HCT116 (cell line): ENCODE results near the gene RAPSN. TPM values are rescaled to one million over a fixed set of nuclear protein-coding genes. Genes with fewer than 3 reads are reported as not detected.

Experiments
- ATAC-seq: fragments of 200-7000 bp; cut with Tn5 transposase; 2 replicates; pipeline ENCODE4 v1.9.1; 2020; ENCODE audit warnings: mild to moderate bottlenecking, moderate library complexity
- BruUV-seq: library from RNA; stranded (reverse); fragments of 400-500 nt; replicated peaks from 2 replicates; lab custom pipeline; 2021; lab: Mats Ljungman, UMichigan
- CTCF ChIA-PET: fragments of 300-600 bp; sonication (Branson Sonifier 250); formaldehyde crosslinking; loops from one replicate; lab custom pipeline; 2021; ENCODE audit warnings: antibody characterized with exemption; lab: Charles Lee
- POLR2A ChIA-PET: fragments of 300-600, 350-600 bp; sonication (Branson Sonifier 250); formaldehyde crosslinking; loops from one replicate; lab custom pipeline; 2021; ENCODE audit warnings: antibody characterized with exemption; lab: Charles Lee
- RAD21 ChIA-PET, 2 experiments: fragments of 300-600 bp; sonication (Branson Sonifier 250); formaldehyde crosslinking; loops; one replicate each; lab custom pipeline; 2023; ENCODE audit warnings: low total read pairs in 2 of 2; ENCODE audit not compliant: uncharacterized antibody in 2 of 2, unreplicated experiment in 2 of 2, low non-redundant PET in 1 of 2; lab: Charles Lee
- DNase-seq: peaks from one replicate; pipeline ENCODE4 v3.0.0-alpha.2; 2010; ENCODE audit warnings: low read depth, low spot score
- H2AFZ ChIP-seq: fragments of 200-600 bp; shearing (Covaris generic), sonication (generic); 2 replicates; pipeline ENCODE4 v1.6.1; 2017; ENCODE audit warnings: low read depth, mixed run types, mixed read lengths, antibody characterized with exemption, low read length; ENCODE audit not compliant: poor library complexity, severe bottlenecking
- H3K27ac ChIP-seq: 2 replicates; pipeline ENCODE4 v1.5.1; 2012; ENCODE audit warnings: low read depth, low read length
- H3K27me3 ChIP-seq: fragments of 200-600 bp; sonication (generic); 2 replicates; pipeline ENCODE4 v1.6.1; 2016; ENCODE audit warnings: mixed run types, low read length, mixed read lengths; ENCODE audit not compliant: insufficient read depth
- H3K36me3 ChIP-seq, 2 experiments: fragments of 200-500 bp in 1 of 2; fragments of 200-600 bp in 1 of 2; sonication (Bioruptor generic) in 1 of 2; sonication (generic) in 1 of 2; 2 replicates each; pipeline versions ENCODE4 v1.5.1 to v1.6.1; 2014 to 2016; ENCODE audit warnings: low read length in 2 of 2, inconsistent platforms in 1 of 2, mixed read lengths in 1 of 2, mixed run types in 1 of 2; ENCODE audit not compliant: insufficient read depth in 2 of 2, control insufficient read depth in 1 of 2
- H3K4me1 ChIP-seq, 2 experiments: fragments of 200-600 bp in 1 of 2; sonication (generic) in 1 of 2; 2 replicates each; pipeline versions ENCODE4 v1.5.1 to v1.6.1; 2012 to 2017; ENCODE audit warnings: low read length in 2 of 2, inconsistent platforms in 1 of 2, mild to moderate bottlenecking in 1 of 2, mixed read lengths in 1 of 2, mixed run types in 1 of 2, moderate library complexity in 1 of 2; ENCODE audit not compliant: insufficient read depth in 2 of 2, control insufficient read depth in 1 of 2
- H3K4me2 ChIP-seq: fragments of 200-600 bp; sonication (generic); 2 replicates; pipeline ENCODE4 v1.6.1; 2017; ENCODE audit warnings: mixed run types, low read length, mixed read lengths
- H3K4me3 ChIP-seq, 2 experiments: fragments of 200-600 bp in 1 of 2; sonication (generic) in 1 of 2; replicated peaks in 1 of 2; 2 replicates each; pipeline ENCODE4 v1.5.1; 2011 to 2016; ENCODE audit warnings: low read length in 2 of 2, control low read depth in 1 of 2, low read depth in 1 of 2, mild to moderate bottlenecking in 1 of 2, mixed read lengths in 1 of 2, mixed run types in 1 of 2
- H3K79me2 ChIP-seq: fragments of 200-600 bp; sonication (generic); 2 replicates; pipeline ENCODE4 v1.6.1; 2017; ENCODE audit warnings: mild to moderate bottlenecking, mixed run types, low read length, moderate library complexity, mixed read lengths; ENCODE audit not compliant: insufficient read depth
- H3K9ac ChIP-seq: fragments of 200-600 bp; sonication (generic); 2 replicates; pipeline ENCODE4 v1.6.1; 2016; ENCODE audit warnings: low read length, mixed read lengths
- H3K9me2 ChIP-seq: fragments of 200-600 bp; sonication (generic), shearing (Covaris generic); 2 replicates; pipeline ENCODE4 v1.6.1; 2017; ENCODE audit warnings: mixed run types, mild to moderate bottlenecking, moderate library complexity; ENCODE audit not compliant: insufficient read depth
- H3K9me3 ChIP-seq, 2 experiments: fragments of 200-500 bp in 1 of 2; fragments of 200-600 bp in 1 of 2; sonication (Bioruptor generic) in 1 of 2; sonication (generic) in 1 of 2; 2 replicates each; pipeline ENCODE4 v1.6.1; 2014 to 2017; ENCODE audit warnings: low read length in 2 of 2, mixed read lengths in 2 of 2, inconsistent platforms in 1 of 2, low read depth in 1 of 2, mild to moderate bottlenecking in 1 of 2, mixed run types in 1 of 2, moderate library complexity in 1 of 2; ENCODE audit not compliant: control insufficient read depth in 1 of 2, insufficient read depth in 1 of 2
- H4K20me1 ChIP-seq: fragments of 200-600 bp; sonication (generic), shearing (Covaris generic); 2 replicates; pipeline ENCODE4 v1.6.1; 2017; ENCODE audit warnings: mixed run types, mild to moderate bottlenecking, moderate library complexity; ENCODE audit not compliant: insufficient read depth
- CBX3 ChIP-seq: IDR thresholded peaks from 2 replicates; pipeline ENCODE4 v1.6.1; 2012; ENCODE audit warnings: low read depth
- EGR1 ChIP-seq: IDR thresholded peaks from 2 replicates; pipeline ENCODE4 v1.6.1; 2012; ENCODE audit warnings: low read depth
- ELF1 ChIP-seq: IDR thresholded peaks from 2 replicates; pipeline ENCODE4 v1.6.1; 2012; ENCODE audit warnings: low read depth, borderline replicate concordance
- JUND ChIP-seq: IDR thresholded peaks from 2 replicates; pipeline ENCODE4 v1.6.1; 2012
- POLR2A ChIP-seq: IDR thresholded peaks from 2 replicates; pipeline ENCODE4 v1.7.0; 2011; ENCODE audit warnings: borderline replicate concordance; ENCODE audit not compliant: insufficient read depth, insufficient read length; ENCODE audit errors: extremely low read depth
- POLR2AphosphoS5 ChIP-seq: IDR thresholded peaks from 2 replicates; pipeline ENCODE4 v1.6.1; 2011; ENCODE audit warnings: mild to moderate bottlenecking, low read depth, low read length, moderate library complexity
- RAD21 ChIP-seq: IDR thresholded peaks from 2 replicates; pipeline ENCODE4 v1.6.1; 2012; ENCODE audit warnings: low read depth, mild to moderate bottlenecking
- SIN3A ChIP-seq: IDR thresholded peaks from 2 replicates; pipeline ENCODE4 v1.6.1; 2012; ENCODE audit warnings: low read depth
- SP1 ChIP-seq: IDR thresholded peaks from 2 replicates; pipeline ENCODE4 v1.6.1; 2012; ENCODE audit warnings: low read depth
- SRF ChIP-seq: IDR thresholded peaks from 2 replicates; pipeline ENCODE4 v1.6.1; 2012; ENCODE audit warnings: low read depth
- YY1 ChIP-seq: IDR thresholded peaks from 2 replicates; pipeline ENCODE4 v1.6.1; 2011; ENCODE audit warnings: low read length, low read depth, moderate library complexity, mild to moderate bottlenecking; ENCODE audit not compliant: insufficient replicate concordance; ENCODE audit errors: extremely low read depth
- ZFX ChIP-seq: fragments of 450-650 bp; IDR thresholded peaks from 2 replicates; pipeline ENCODE4 v1.6.1; 2017
- intact Hi-C: fragments of 100-400 bp; cut with micrococcal nuclease; formaldehyde crosslinking; loops from 2 replicates; pipeline ENCODE4 v1.10.0; 2022
- total RNA-seq: library from RNA; stranded (reverse); gene quantifications from one replicate; pipeline ENCODE4 v1.2.1, GENCODE V29; 2021; ENCODE audit not compliant: unreplicated experiment
- TF ChIP-seq, protein P1 (sequence below): IDR thresholded peaks from 2 replicates; pipeline ENCODE4 v1.6.1; 2012
- TF ChIP-seq, protein P2 (sequence below), 3 experiments: fragments of 200-600 bp in 1 of 3; sonication (generic) in 1 of 3; IDR thresholded peaks in 2 of 3; conservative IDR thresholded peaks in 1 of 3; 2 replicates each; pipeline ENCODE4 v1.5.1; 2012 to 2017; ENCODE audit warnings: low read depth in 2 of 3, low read length in 2 of 3, antibody characterized with exemption in 1 of 3, borderline replicate concordance in 1 of 3, control low read depth in 1 of 3, mild to moderate bottlenecking in 1 of 3, mixed read lengths in 1 of 3, mixed run types in 1 of 3, moderate library complexity in 1 of 3; ENCODE audit not compliant: insufficient read depth in 1 of 3
- TF ChIP-seq, protein P3 (sequence below): IDR thresholded peaks from 2 replicates; pipeline ENCODE4 v1.6.1; 2011; ENCODE audit warnings: mild to moderate bottlenecking, low read length, moderate library complexity; ENCODE audit not compliant: insufficient replicate concordance; ENCODE audit errors: extremely low read depth
- TF ChIP-seq, protein P4 (sequence below): IDR thresholded peaks from 2 replicates; pipeline ENCODE4 v1.6.1; 2012

The RAPSN gene
- total RNA-seq, 1 experiment from 2014 or later: 0.57 TPM

DNA sequence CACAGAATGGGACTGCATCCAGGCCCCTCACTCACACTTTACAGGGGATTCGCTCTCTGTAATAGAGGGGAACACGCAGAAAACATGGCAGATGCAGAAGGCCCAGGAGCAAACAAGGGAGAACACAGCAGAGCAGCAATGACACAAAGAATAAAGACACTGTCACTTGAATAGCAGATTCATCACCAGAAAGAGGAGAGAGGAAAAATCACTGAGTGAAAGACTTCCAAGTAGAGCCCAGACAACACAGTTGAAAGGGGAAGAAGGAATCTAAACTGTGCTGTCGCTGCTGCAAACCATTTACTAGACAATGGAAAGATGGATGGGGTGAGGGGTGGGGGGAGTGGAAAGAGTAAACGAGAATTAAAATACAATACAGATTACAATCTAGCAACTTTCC, 28.8 kb upstream of the RAPSN start:
- TF ChIP-seq ZFX: no peak
- TF ChIP-seq SIN3A: no peak
- no peak for TF ChIP-seq ELF1
- TF ChIP-seq, protein P1, sequence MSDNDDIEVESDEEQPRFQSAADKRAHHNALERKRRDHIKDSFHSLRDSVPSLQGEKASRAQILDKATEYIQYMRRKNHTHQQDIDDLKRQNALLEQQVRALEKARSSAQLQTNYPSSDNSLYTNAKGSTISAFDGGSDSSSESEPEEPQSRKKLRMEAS: no peak
- no peak for TF ChIP-seq EGR1
- no peak for TF ChIP-seq SP1
- TF ChIP-seq, protein P2, sequence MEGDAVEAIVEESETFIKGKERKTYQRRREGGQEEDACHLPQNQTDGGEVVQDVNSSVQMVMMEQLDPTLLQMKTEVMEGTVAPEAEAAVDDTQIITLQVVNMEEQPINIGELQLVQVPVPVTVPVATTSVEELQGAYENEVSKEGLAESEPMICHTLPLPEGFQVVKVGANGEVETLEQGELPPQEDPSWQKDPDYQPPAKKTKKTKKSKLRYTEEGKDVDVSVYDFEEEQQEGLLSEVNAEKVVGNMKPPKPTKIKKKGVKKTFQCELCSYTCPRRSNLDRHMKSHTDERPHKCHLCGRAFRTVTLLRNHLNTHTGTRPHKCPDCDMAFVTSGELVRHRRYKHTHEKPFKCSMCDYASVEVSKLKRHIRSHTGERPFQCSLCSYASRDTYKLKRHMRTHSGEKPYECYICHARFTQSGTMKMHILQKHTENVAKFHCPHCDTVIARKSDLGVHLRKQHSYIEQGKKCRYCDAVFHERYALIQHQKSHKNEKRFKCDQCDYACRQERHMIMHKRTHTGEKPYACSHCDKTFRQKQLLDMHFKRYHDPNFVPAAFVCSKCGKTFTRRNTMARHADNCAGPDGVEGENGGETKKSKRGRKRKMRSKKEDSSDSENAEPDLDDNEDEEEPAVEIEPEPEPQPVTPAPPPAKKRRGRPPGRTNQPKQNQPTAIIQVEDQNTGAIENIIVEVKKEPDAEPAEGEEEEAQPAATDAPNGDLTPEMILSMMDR (IDR thresholded peaks at IDR 0.05 in 2 of 3, conservative IDR thresholded peaks at IDR 0.05 in 1 of 3; ENCODE audit: borderline replicate concordance in 1 of 3, insufficient read depth in 1 of 3, low read depth in 2 of 3, low read length in 2 of 3): no peak
- TF ChIP-seq RAD21: no peak
- TF ChIP-seq POLR2AphosphoS5: no peak
- TF ChIP-seq, protein P3, sequence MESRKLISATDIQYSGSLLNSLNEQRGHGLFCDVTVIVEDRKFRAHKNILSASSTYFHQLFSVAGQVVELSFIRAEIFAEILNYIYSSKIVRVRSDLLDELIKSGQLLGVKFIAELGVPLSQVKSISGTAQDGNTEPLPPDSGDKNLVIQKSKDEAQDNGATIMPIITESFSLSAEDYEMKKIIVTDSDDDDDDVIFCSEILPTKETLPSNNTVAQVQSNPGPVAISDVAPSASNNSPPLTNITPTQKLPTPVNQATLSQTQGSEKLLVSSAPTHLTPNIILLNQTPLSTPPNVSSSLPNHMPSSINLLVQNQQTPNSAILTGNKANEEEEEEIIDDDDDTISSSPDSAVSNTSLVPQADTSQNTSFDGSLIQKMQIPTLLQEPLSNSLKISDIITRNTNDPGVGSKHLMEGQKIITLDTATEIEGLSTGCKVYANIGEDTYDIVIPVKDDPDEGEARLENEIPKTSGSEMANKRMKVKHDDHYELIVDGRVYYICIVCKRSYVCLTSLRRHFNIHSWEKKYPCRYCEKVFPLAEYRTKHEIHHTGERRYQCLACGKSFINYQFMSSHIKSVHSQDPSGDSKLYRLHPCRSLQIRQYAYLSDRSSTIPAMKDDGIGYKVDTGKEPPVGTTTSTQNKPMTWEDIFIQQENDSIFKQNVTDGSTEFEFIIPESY: no peak
- no peak for TF ChIP-seq YY1
- TF ChIP-seq JUND: no peak
- TF ChIP-seq, protein P4, sequence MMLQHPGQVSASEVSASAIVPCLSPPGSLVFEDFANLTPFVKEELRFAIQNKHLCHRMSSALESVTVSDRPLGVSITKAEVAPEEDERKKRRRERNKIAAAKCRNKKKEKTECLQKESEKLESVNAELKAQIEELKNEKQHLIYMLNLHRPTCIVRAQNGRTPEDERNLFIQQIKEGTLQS: no peak
- no peak for TF ChIP-seq CBX3
- no peak for TF ChIP-seq POLR2A
- TF ChIP-seq SRF: no peak
- POLR2A ChIA-PET: no interaction called here
- Histone ChIP-seq H3K36me3 (peaks cover 66 to 70% of the 10 kb centered on the region in 2 experiments), H2AFZ (no peak overlapping the region), H3K9ac (no peak overlapping the region), H3K27ac (no peak overlapping the region), H3K4me2 (no peak overlapping the region), H3K4me3 (no peak overlapping the region), H3K79me2 (peaks cover 22% of the 10 kb centered on the region; the same call in 1 of the 2 replicates), H3K9me2 (no peaks in the 10 kb centered on the region), H4K20me1 (no peaks in the 10 kb centered on the region), H3K9me3 (no peaks in the 10 kb centered on the region), H3K4me1 (no peaks in the 10 kb centered on the region), H3K27me3 (no peaks in the 10 kb centered on the region)
- DNase-seq (no peak), ATAC-seq (no peak)
- no TSS peak for BruUV-seq
- CTCF ChIA-PET: no interaction called here
- intact Hi-C loops: no loop called here
- RAD21 ChIA-PET: no interaction called here
